ENCODE results near the gene C1orf122.

DNA sequence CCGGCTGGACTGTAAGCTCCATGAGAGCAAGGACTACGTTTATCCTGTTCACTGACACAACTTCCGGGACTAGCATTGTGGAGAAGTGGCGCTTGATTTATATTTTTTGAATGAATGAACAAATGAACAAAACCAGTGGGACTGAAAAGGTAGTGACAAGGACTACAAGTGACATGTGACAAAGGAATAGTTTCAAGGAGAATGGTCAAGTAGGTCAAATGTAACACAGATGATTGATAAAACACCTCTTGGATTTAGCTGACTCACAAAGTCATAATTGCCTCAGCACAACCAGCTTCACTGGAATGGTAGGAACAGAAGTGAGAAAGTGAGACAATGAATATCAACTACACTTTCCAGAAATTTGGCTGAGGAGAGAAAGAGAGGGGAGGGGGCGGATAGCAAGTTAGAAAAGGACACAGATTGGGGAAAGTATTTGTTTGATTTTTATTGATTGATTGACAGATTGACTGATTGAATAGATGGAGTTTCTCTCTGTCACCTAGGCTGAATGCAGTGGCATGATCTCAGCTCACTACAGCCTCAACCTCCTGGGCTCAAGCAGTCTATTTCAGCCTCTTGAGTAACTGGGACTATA, 37.6 kb downstream of the C1orf122 start:
- TF ChIP-seq TCF7L2 (IDR thresholded peaks at IDR 0.05; ENCODE audit: low read depth, low read length) = no peak
- TF ChIP-seq, protein P1, sequence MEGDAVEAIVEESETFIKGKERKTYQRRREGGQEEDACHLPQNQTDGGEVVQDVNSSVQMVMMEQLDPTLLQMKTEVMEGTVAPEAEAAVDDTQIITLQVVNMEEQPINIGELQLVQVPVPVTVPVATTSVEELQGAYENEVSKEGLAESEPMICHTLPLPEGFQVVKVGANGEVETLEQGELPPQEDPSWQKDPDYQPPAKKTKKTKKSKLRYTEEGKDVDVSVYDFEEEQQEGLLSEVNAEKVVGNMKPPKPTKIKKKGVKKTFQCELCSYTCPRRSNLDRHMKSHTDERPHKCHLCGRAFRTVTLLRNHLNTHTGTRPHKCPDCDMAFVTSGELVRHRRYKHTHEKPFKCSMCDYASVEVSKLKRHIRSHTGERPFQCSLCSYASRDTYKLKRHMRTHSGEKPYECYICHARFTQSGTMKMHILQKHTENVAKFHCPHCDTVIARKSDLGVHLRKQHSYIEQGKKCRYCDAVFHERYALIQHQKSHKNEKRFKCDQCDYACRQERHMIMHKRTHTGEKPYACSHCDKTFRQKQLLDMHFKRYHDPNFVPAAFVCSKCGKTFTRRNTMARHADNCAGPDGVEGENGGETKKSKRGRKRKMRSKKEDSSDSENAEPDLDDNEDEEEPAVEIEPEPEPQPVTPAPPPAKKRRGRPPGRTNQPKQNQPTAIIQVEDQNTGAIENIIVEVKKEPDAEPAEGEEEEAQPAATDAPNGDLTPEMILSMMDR (IDR thresholded peaks at IDR 0.05) = no peak
- TF ChIP-seq, protein P2, sequence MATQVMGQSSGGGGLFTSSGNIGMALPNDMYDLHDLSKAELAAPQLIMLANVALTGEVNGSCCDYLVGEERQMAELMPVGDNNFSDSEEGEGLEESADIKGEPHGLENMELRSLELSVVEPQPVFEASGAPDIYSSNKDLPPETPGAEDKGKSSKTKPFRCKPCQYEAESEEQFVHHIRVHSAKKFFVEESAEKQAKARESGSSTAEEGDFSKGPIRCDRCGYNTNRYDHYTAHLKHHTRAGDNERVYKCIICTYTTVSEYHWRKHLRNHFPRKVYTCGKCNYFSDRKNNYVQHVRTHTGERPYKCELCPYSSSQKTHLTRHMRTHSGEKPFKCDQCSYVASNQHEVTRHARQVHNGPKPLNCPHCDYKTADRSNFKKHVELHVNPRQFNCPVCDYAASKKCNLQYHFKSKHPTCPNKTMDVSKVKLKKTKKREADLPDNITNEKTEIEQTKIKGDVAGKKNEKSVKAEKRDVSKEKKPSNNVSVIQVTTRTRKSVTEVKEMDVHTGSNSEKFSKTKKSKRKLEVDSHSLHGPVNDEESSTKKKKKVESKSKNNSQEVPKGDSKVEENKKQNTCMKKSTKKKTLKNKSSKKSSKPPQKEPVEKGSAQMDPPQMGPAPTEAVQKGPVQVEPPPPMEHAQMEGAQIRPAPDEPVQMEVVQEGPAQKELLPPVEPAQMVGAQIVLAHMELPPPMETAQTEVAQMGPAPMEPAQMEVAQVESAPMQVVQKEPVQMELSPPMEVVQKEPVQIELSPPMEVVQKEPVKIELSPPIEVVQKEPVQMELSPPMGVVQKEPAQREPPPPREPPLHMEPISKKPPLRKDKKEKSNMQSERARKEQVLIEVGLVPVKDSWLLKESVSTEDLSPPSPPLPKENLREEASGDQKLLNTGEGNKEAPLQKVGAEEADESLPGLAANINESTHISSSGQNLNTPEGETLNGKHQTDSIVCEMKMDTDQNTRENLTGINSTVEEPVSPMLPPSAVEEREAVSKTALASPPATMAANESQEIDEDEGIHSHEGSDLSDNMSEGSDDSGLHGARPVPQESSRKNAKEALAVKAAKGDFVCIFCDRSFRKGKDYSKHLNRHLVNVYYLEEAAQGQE (IDR thresholded peaks at IDR 0.05; ENCODE audit: insufficient read depth in 1 of 2, low read depth in 2 of 2, low read length in 1 of 2) = no peak
- no peak for TF ChIP-seq POLR2AphosphoS5 (IDR thresholded peaks at IDR 0.05; ENCODE audit: low read depth, low read length)
- no peak for TF ChIP-seq SIN3A (IDR thresholded peaks at IDR 0.05; ENCODE audit: borderline replicate concordance, insufficient read depth, low read depth, low read length)

Measured in Panc1 (cell line).